Thyroid gland (tissue), 4 donors: ENCODE measurements around the gene OR52K2. TPM values are rescaled to one million over a fixed set of nuclear protein-coding genes. Genes with fewer than 3 reads are reported as not detected.

Experiments used
- DNase-seq, 2 donors: peaks; one replicate each; pipeline ENCODE4 v3.0.0-alpha.2; 2019
- H3K27ac ChIP-seq, 3 donors: fragments of 200-600 bp; sonication (generic); 1 replicate in 2 of 3; 2 replicates in 1 of 3; pipeline ENCODE4 v1.5.1; 2016 to 2019; ENCODE audit warnings: mild to moderate bottlenecking in 1 of 3, moderate library complexity in 1 of 3
- H3K27me3 ChIP-seq: fragments of 200-600 bp; sonication (generic); one replicate; pipeline ENCODE4 v1.5.1; 2019
- H3K36me3 ChIP-seq, 2 donors: fragments of 200-600 bp; sonication (generic); one replicate each; pipeline ENCODE4 v1.5.1; 2016 to 2019
- H3K4me1 ChIP-seq, 2 donors: fragments of 200-600 bp; sonication (generic); one replicate each; pipeline ENCODE4 v1.5.1; 2017 to 2019
- H3K4me3 ChIP-seq, 3 donors: fragments of 200-600 bp; sonication (generic); replicated peaks in 1 of 3; 1 replicate in 2 of 3; 2 replicates in 1 of 3; pipeline ENCODE4 v1.5.1; 2016; ENCODE audit warnings: mild to moderate bottlenecking in 1 of 3
- H3K9me3 ChIP-seq: fragments of 200-600 bp; sonication (generic); one replicate; pipeline ENCODE4 v1.5.1; 2017
- POLR2A ChIP-seq, 2 donors: fragments of 450-650 bp; IDR thresholded peaks; one replicate each; pipeline ENCODE4 v1.6.1; 2017; ENCODE audit warnings: antibody characterized with exemption in 2 of 2, mild to moderate bottlenecking in 2 of 2, moderate library complexity in 1 of 2
- WGBS, 2 donors: methylation state at CpG; one replicate each; pipeline ENCODE4 v1.1.5; 2017; 5-methylcytosine and 5-hydroxymethylcytosine counted together
- intact Hi-C: fragments of 100-400 bp; cut with DNase I; formaldehyde crosslinking; loops from one replicate; pipeline ENCODE4 v1.15.1; 2023
- total RNA-seq, 4 donors: library from RNA; depleted of rRNA; stranded (reverse); fragments of >200 nt; gene quantifications; one replicate each; pipeline ENCODE4 v1.2.3, GENCODE V29; 2016
- TF ChIP-seq, protein P1 (sequence below), 6 experiments: fragments of 200-600 bp in 3 of 6; fragments of 450-650 bp in 3 of 6; sonication (generic) in 3 of 6; IDR thresholded peaks; one replicate each; pipeline ENCODE4 v1.5.1; 2016 to 2019; ENCODE audit warnings: antibody characterized with exemption in 6 of 6, mild to moderate bottlenecking in 2 of 6, inconsistent platforms in 1 of 6, moderate library complexity in 1 of 6

The OR52K2 gene
- total RNA-seq, 4 donors from 2014 or later = not detected

DNA sequence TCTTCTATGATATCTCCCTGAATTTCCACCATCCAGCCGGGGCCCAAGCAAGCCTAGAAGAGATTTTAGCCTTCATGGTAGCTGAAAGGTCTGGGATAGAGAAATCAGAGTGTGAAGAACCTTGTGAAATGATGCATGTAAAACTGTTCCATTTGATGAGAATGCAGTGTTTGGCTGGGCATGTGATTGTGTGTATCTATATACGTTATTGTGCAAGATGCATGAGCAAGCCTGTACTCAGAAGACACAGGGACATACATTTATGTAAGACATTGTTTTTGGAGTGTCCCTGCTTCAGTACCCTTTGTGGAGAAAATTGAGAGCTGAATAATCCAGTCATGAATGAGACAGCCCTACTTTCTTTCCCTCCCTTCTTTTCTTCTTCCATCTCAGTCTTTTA is 15.2 kb upstream of the OR52K2 start:
- H3K4me3 ChIP-seq = no peak overlapping the region
- no peaks in the 10 kb centered on the region for H3K27me3 ChIP-seq
- no peaks in the 10 kb centered on the region for H3K36me3 ChIP-seq
- no peaks in the 10 kb centered on the region for H3K4me1 ChIP-seq
- H3K9me3 ChIP-seq = no peaks in the 10 kb centered on the region
- H3K27ac ChIP-seq = no peak overlapping the region
- TF ChIP-seq, protein P1, sequence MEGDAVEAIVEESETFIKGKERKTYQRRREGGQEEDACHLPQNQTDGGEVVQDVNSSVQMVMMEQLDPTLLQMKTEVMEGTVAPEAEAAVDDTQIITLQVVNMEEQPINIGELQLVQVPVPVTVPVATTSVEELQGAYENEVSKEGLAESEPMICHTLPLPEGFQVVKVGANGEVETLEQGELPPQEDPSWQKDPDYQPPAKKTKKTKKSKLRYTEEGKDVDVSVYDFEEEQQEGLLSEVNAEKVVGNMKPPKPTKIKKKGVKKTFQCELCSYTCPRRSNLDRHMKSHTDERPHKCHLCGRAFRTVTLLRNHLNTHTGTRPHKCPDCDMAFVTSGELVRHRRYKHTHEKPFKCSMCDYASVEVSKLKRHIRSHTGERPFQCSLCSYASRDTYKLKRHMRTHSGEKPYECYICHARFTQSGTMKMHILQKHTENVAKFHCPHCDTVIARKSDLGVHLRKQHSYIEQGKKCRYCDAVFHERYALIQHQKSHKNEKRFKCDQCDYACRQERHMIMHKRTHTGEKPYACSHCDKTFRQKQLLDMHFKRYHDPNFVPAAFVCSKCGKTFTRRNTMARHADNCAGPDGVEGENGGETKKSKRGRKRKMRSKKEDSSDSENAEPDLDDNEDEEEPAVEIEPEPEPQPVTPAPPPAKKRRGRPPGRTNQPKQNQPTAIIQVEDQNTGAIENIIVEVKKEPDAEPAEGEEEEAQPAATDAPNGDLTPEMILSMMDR (IDR thresholded peaks at IDR 0.05) = no peak
- no peak for TF ChIP-seq POLR2A (IDR thresholded peaks at IDR 0.05)
- intact Hi-C loops = no loop called here
- WGBS, 2 donors = 73 to 74% methylated on average over 2 of the region's 2 CpGs
- DNase-seq = no peak

DNA sequence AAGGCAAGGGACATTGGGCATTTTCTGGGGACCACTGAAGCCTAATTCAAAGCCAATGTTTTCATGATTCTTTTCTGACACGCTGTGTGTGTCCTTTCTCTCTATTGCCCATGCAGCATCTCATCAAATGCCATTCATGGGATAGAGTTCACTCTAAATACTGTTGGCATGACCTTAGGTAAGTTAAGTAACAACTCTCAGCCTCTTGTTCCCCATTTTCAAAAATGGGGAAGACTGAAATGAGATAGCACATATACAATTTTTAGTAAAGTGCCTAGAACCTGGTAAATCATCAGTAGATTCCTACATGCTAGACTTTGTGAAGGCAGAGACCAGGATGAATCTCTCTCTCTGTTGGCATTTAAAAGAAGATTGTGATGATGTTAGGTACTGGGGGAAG is 12.7 kb upstream of the OR52K2 start:
- WGBS, 2 donors = 81 to 89% methylated on average over 1 of the region's 1 CpG
- intact Hi-C loops = no loop called here

DNA sequence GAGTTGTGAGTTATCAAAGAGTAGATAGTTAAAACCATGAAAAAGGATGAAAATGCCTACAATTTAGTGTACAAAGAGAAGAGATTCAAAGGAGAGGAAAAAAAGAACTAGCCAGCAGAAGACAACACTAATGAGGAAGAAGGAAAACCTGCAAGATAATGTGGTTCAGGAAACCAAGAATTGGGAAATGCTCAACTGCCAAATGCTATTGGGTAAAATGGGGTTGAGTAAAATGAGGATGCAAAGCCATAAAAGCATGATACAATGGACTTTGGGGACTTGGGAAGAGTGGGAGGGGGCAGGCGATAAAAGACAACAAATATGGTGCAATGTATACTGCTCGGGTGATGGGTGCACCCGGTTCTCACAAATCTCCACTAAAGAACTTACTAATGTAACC is 7.6 kb upstream of the OR52K2 start:
- H3K27ac ChIP-seq = no peak overlapping the region
- H3K27me3 ChIP-seq = no peaks in the 10 kb centered on the region
- no peak overlapping the region for H3K4me3 ChIP-seq
- no peaks in the 10 kb centered on the region for H3K4me1 ChIP-seq
- intact Hi-C loops = no loop called here
- DNase-seq = no peak
- no peaks in the 10 kb centered on the region for H3K36me3 ChIP-seq
- TF ChIP-seq POLR2A (IDR thresholded peaks at IDR 0.05) = no peak
- TF ChIP-seq, protein P1 (IDR thresholded peaks at IDR 0.05) = no peak
- H3K9me3 ChIP-seq = no peaks in the 10 kb centered on the region
- WGBS, 2 donors = 94 to 96% methylated on average over 3 of the region's 3 CpGs

More for the DNA sequence above, 12.7 kb upstream of the OR52K2 start:
- H3K27ac ChIP-seq = no peak overlapping the region
- no peak for TF ChIP-seq POLR2A (IDR thresholded peaks at IDR 0.05)
- TF ChIP-seq, protein P1 (IDR thresholded peaks at IDR 0.05) = no peak
- H3K36me3 ChIP-seq = no peaks in the 10 kb centered on the region
- H3K27me3 ChIP-seq = no peaks in the 10 kb centered on the region
- no peaks in the 10 kb centered on the region for H3K9me3 ChIP-seq
- no peak for DNase-seq
- H3K4me3 ChIP-seq = no peak overlapping the region
- no peaks in the 10 kb centered on the region for H3K4me1 ChIP-seq

DNA sequence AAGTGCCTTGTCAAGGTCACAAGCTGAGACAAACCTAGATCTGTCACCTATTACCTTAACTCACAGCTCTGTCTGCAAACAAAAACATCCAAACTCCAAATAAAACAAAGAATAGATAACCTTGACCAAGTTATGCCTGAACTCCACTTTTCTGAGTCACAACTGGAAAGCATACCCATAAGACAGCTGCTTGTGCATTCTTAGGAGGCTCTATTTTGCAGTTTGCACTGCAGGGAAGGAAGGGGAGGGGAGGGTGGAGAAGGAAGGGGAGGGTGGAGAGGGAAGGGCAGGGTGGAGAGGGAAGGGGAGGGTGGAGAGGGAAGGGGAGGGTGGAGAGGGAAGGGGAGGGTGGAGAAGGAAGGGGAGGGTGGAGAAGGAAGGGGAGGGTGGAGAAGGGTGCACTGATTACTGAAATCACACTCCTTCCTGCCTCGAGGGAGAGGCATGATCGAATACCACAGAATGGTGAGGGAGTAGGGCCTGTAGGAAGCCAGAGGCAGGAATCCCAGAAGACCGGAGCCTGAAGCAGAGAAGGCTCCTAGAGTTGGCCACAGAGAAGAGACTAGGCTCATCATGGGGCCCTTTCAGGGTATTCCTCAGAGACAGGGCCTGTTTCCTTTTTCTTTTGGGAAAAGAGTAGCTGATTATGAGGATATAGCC is 5.7 kb upstream of the OR52K2 start:
- H3K27me3 ChIP-seq = no peaks in the 10 kb centered on the region
- H3K4me3 ChIP-seq = no peak overlapping the region
- intact Hi-C loops = no loop called here
- 39 to 57% methylated on average over 3 of the region's 3 CpGs for WGBS, 2 donors
- H3K27ac ChIP-seq = no peak overlapping the region
- no peaks in the 10 kb centered on the region for H3K4me1 ChIP-seq
- no peaks in the 10 kb centered on the region for H3K36me3 ChIP-seq
- TF ChIP-seq, protein P1 (IDR thresholded peaks at IDR 0.05) = no peak
- no peak for TF ChIP-seq POLR2A (IDR thresholded peaks at IDR 0.05)
- no peak for DNase-seq
- H3K9me3 ChIP-seq = no peaks in the 10 kb centered on the region

DNA sequence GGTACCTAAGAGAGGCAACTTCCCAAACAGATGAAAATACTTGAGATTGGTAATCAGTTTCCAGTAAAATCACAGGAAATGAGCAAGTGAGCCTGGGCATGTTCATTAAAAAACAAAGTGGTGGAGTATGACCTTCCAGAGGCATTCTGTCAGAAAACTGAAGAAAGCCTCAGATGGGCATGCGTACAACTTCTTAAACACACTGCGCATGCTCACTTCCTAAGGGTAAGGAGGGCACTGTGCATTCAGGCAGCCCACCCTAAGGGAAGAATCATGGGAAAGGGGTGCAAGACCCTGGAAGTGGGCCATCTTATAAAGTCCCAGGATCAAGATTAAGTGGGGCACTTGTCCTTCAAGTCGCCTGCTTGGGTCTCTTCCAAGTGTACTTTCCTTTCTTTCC is 4.0 kb downstream of the OR52K2 start:
- WGBS, 2 donors = 74 to 76% methylated on average over 3 of the region's 3 CpGs
- no peaks in the 10 kb centered on the region for H3K36me3 ChIP-seq
- H3K4me3 ChIP-seq = no peak overlapping the region
- no peak for DNase-seq
- H3K27ac ChIP-seq = no peak overlapping the region
- intact Hi-C loops = no loop called here
- no peaks in the 10 kb centered on the region for H3K27me3 ChIP-seq
- TF ChIP-seq POLR2A (IDR thresholded peaks at IDR 0.05) = no peak
- TF ChIP-seq, protein P1 (IDR thresholded peaks at IDR 0.05) = no peak
- H3K4me1 ChIP-seq = no peaks in the 10 kb centered on the region
- no peaks in the 10 kb centered on the region for H3K9me3 ChIP-seq
